ENCODE data around the gene GARNL3. TPM values are rescaled to one million over a fixed set of nuclear protein-coding genes. Genes with fewer than 3 reads are reported as not detected.

GARNL3 gene
- total and polyA plus RNA-seq, 2 experiments from 2014 or later: 8.7 to 21.9 TPM

DNA sequence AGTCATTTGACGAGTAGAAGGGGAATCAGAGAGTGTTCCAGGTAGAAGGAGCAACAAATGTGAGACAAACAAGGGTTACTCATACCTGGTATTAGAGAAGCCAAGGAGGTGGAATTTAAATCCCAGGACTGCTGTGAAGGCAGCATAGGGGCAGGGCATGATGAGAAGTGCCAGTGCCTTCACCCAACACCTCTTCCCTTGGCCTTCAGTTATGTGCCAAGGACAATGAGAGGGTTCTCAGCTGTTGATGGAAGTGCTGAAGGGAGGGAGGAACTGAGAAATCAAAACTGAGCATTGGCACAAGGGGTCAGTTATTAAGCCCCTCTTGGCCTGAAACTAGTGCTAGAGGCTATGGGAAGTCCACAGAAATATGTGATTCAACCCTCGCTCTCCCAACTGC, 50.3 kb downstream of the GARNL3 start:
- Histone ChIP-seq H3K27me3 (ENCODE audit: insufficient read depth) (no peaks in the 10 kb centered on the region), H3K79me2 (replicated peaks; ENCODE audit: insufficient read depth) (no peaks in the 10 kb centered on the region), H3K27ac (ENCODE audit: low read depth) (no peak overlapping the region), H2AFZ (no peak overlapping the region), H3K4me3 (no peak overlapping the region), H3K9me2 (ENCODE audit: insufficient read depth) (no peaks in the 10 kb centered on the region), H4K20me1 (replicated peaks; ENCODE audit: insufficient read depth) (no peaks in the 10 kb centered on the region), H3K4me1 (ENCODE audit: insufficient read depth) (no peaks in the 10 kb centered on the region), H3K4me2 (no peak overlapping the region), H3F3A (replicated peaks; ENCODE audit: low read depth) (no peaks in the 10 kb centered on the region), H3K36me3 (ENCODE audit: insufficient read depth) (no peaks in the 10 kb centered on the region; the same call in 1 of the 2 replicates)
- ATAC-seq: no peak
- H3K4me1 Mint-ChIP-seq: no peaks in the 10 kb centered on the region
- TF ChIP-seq, protein P1, sequence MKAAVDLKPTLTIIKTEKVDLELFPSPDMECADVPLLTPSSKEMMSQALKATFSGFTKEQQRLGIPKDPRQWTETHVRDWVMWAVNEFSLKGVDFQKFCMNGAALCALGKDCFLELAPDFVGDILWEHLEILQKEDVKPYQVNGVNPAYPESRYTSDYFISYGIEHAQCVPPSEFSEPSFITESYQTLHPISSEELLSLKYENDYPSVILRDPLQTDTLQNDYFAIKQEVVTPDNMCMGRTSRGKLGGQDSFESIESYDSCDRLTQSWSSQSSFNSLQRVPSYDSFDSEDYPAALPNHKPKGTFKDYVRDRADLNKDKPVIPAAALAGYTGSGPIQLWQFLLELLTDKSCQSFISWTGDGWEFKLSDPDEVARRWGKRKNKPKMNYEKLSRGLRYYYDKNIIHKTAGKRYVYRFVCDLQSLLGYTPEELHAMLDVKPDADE (IDR thresholded peaks at IDR 0.05): no peak
- TF ChIP-seq NANOG (IDR thresholded peaks at IDR 0.05; ENCODE audit: borderline replicate concordance) (no peak), ZNF114 (CRISPR knock-in tag; IDR thresholded peaks at IDR 0.05) (no peak), ZNF462 (CRISPR knock-in tag; IDR thresholded peaks at IDR 0.05) (no peak), EZH2 (IDR thresholded peaks at IDR 0.05; ENCODE audit: low read depth, unreplicated experiment) (no peak), EZH2phosphoT487 (IDR thresholded peaks at IDR 0.05; ENCODE audit: unreplicated experiment) (no peak), REST (IDR thresholded peaks at IDR 0.05; ENCODE audit: unreplicated experiment) (no peak), ZNF331 (CRISPR knock-in tag; IDR thresholded peaks at IDR 0.05; ENCODE audit: low read depth) (no peak), STAT1 (IDR thresholded peaks at IDR 0.05; ENCODE audit: unreplicated experiment) (no peak), CREB1 (CRISPR knock-in tag; IDR thresholded peaks at IDR 0.05; ENCODE audit: low read depth) (no peak), POLR2AphosphoS5 (IDR thresholded peaks at IDR 0.05; ENCODE audit: low read depth) (no peak), JUNB (IDR thresholded peaks at IDR 0.05; ENCODE audit: unreplicated experiment) (no peak)
- TF ChIP-seq, protein P2, sequence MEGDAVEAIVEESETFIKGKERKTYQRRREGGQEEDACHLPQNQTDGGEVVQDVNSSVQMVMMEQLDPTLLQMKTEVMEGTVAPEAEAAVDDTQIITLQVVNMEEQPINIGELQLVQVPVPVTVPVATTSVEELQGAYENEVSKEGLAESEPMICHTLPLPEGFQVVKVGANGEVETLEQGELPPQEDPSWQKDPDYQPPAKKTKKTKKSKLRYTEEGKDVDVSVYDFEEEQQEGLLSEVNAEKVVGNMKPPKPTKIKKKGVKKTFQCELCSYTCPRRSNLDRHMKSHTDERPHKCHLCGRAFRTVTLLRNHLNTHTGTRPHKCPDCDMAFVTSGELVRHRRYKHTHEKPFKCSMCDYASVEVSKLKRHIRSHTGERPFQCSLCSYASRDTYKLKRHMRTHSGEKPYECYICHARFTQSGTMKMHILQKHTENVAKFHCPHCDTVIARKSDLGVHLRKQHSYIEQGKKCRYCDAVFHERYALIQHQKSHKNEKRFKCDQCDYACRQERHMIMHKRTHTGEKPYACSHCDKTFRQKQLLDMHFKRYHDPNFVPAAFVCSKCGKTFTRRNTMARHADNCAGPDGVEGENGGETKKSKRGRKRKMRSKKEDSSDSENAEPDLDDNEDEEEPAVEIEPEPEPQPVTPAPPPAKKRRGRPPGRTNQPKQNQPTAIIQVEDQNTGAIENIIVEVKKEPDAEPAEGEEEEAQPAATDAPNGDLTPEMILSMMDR (conservative IDR thresholded peaks at IDR 0.05; ENCODE audit: low read depth in 2 of 2): no peak
- H3K4me3 Mint-ChIP-seq: no peak overlapping the region
- DNase-seq (ENCODE audit: low spot score): no peak
- H3K27me3 Mint-ChIP-seq (ENCODE audit: insufficient read depth, low read depth, poor library complexity): no peaks in the 10 kb centered on the region
- H3K27ac Mint-ChIP-seq: no peak overlapping the region
- H3K9me3 Mint-ChIP-seq: no peaks in the 10 kb centered on the region
- peaks cover 2% of the 10 kb centered on the region; the same call in 2 of the 3 replicates for H3K36me3 Mint-ChIP-seq (ENCODE audit: low read depth)
